ENCODE measurements around the gene TBP.
"Not testable (repeated sequence)": the region's sequence is repeated elsewhere in the genome, so short reads cannot be mapped to it uniquely, and the experiment has no call there.

The TBP gene

GRCh38 chr6:170554013-170554795, at the start of gene TBP:
Gene TBP, plus strand, starts transcription at chr6:170554369. Its CDS starts 2,661 bp downstream, at chr6:170557030.
- Mint-ChIP-seq H3K27ac (no peak within 1 kb of the TSS), H3K4me3 (no peak within 1 kb of the TSS), H3K36me3 (peaks cover 21% of the 10 kb centered on the region), H3K4me1 (peaks cover 44% of the 10 kb centered on the region), H3K27me3 (no peaks in the 10 kb centered on the region), H3K9me3 (no peaks in the 10 kb centered on the region)
- CTCF ChIA-PET, result interaction anchor here (0.9 kb wide), 1 partner anchor 24 kb away, joined by 3 read pairs; no protein-coding TSS in a partner anchor
- peak; percentile 99 for DNase-seq

GRCh38 chr6:170504479-170504878, 49.7 kb upstream of the TBP start:
- Mint-ChIP-seq H3K4me3 (no peak overlapping the region), H3K4me1 (no peaks in the 10 kb centered on the region), H3K27ac (no peak overlapping the region), H3K9me3 (peaks cover 18% of the 10 kb centered on the region), H3K36me3 (no peaks in the 10 kb centered on the region), H3K27me3 (peaks cover 57% of the 10 kb centered on the region)
- CTCF ChIA-PET, result no interaction called here
- no peak for DNase-seq

- CTCF ChIA-PET, result no interaction called here
- no peaks in the 10 kb centered on the region for H3K36me3 Mint-ChIP-seq
- H3K9me3 Mint-ChIP-seq, result peaks cover 18% of the 10 kb centered on the region
- no peak for DNase-seq
- H3K27ac Mint-ChIP-seq, result no peak overlapping the region
- no peaks in the 10 kb centered on the region for H3K4me1 Mint-ChIP-seq
- no peak overlapping the region for H3K4me3 Mint-ChIP-seq
- peaks cover 54% of the 10 kb centered on the region for H3K27me3 Mint-ChIP-seq
These were observed 48.9 kb upstream of the TBP start for GRCh38 chr6:170505306-170505705.

GRCh38 chr6:170506446-170506845, 47.7 kb upstream of the TBP start:
- Mint-ChIP-seq H3K27ac (no peak overlapping the region), H3K4me1 (no peaks in the 10 kb centered on the region), H3K9me3 (peaks cover 8% of the 10 kb centered on the region), H3K4me3 (no peak overlapping the region), H3K27me3 (peaks cover 46% of the 10 kb centered on the region), H3K36me3 (no peaks in the 10 kb centered on the region)
- no peak for DNase-seq
- CTCF ChIA-PET, result no interaction called here

- not testable (repeated sequence) for H3K9me3 Mint-ChIP-seq, DNase-seq, H3K27ac Mint-ChIP-seq, H3K4me1 Mint-ChIP-seq, H3K4me3 Mint-ChIP-seq, H3K36me3 Mint-ChIP-seq
- H3K27me3 Mint-ChIP-seq, result peaks cover 35% of the 10 kb centered on the region
- CTCF ChIA-PET, result interaction anchor here (1.2 kb wide), 1 partner anchor 9 kb away, joined by 3 read pairs; no protein-coding TSS in a partner anchor
These were observed 46.4 kb upstream of the TBP start for GRCh38 chr6:170507728-170508127.

- H3K9me3 Mint-ChIP-seq, H3K36me3 Mint-ChIP-seq, CTCF ChIA-PET, DNase-seq, H3K27ac Mint-ChIP-seq, H3K4me1 Mint-ChIP-seq, H3K4me3 Mint-ChIP-seq: not testable (repeated sequence)
- H3K27me3 Mint-ChIP-seq, result peaks cover 30% of the 10 kb centered on the region
These were observed 45.9 kb upstream of the TBP start for GRCh38 chr6:170508275-170508674.

- CTCF ChIA-PET, result not testable (repeated sequence)
- H3K27me3 Mint-ChIP-seq, result peaks cover 21% of the 10 kb centered on the region
These were observed 45.1 kb upstream of the TBP start for GRCh38 chr6:170508892-170509722.

GRCh38 chr6:170509723-170510018, 44.5 kb upstream of the TBP start:
- H3K27ac Mint-ChIP-seq, result no peak overlapping the region
- H3K4me1 Mint-ChIP-seq, result no peaks in the 10 kb centered on the region
- no peak for DNase-seq
- no peak overlapping the region for H3K4me3 Mint-ChIP-seq
- no peaks in the 10 kb centered on the region for H3K36me3 Mint-ChIP-seq
- no peaks in the 10 kb centered on the region for H3K9me3 Mint-ChIP-seq
- peaks cover 16% of the 10 kb centered on the region for H3K27me3 Mint-ChIP-seq
- CTCF ChIA-PET, result no interaction called here

More at GRCh38 chr6:170508892-170509722, 45.1 kb upstream of the TBP start:
- DNase-seq, H3K4me3 Mint-ChIP-seq, H3K36me3 Mint-ChIP-seq, H3K27ac Mint-ChIP-seq, H3K4me1 Mint-ChIP-seq, H3K9me3 Mint-ChIP-seq: not testable (repeated sequence)

- Mint-ChIP-seq H3K36me3 (no peaks in the 10 kb centered on the region), H3K27ac (no peak overlapping the region), H3K4me3 (no peak overlapping the region), H3K9me3 (no peaks in the 10 kb centered on the region), H3K27me3 (peaks cover 8% of the 10 kb centered on the region), H3K4me1 (no peaks in the 10 kb centered on the region)
- DNase-seq, result no peak
- CTCF ChIA-PET, result interaction anchor here (0.6 to 1.1 kb wide), 2 partner anchors 679 to 1103 kb away, joined by 3 read pairs; no protein-coding TSS in a partner anchor
These were observed 43.5 kb upstream of the TBP start for GRCh38 chr6:170510631-170511030.

- CTCF ChIA-PET, result no interaction called here
- Mint-ChIP-seq H3K27me3 (peaks cover 15% of the 10 kb centered on the region), H3K4me3 (no peak overlapping the region), H3K4me1 (peaks cover 4% of the 10 kb centered on the region), H3K9me3 (no peaks in the 10 kb centered on the region), H3K27ac (no peak overlapping the region), H3K36me3 (no peaks in the 10 kb centered on the region)
- DNase-seq, result no peak
These were observed 41.9 kb upstream of the TBP start for GRCh38 chr6:170512249-170512648.

GRCh38 chr6:170514908-170515307, 39.3 kb upstream of the TBP start:
- CTCF ChIA-PET, result no interaction called here
- no peak overlapping the region for H3K4me3 Mint-ChIP-seq
- peaks cover 23% of the 10 kb centered on the region for H3K27me3 Mint-ChIP-seq
- H3K4me1 Mint-ChIP-seq, result peaks cover 4% of the 10 kb centered on the region
- no peak for DNase-seq
- no peak overlapping the region for H3K27ac Mint-ChIP-seq
- H3K9me3 Mint-ChIP-seq, result no peaks in the 10 kb centered on the region
- H3K36me3 Mint-ChIP-seq, result no peaks in the 10 kb centered on the region

- Mint-ChIP-seq H3K27me3 (peaks cover 28% of the 10 kb centered on the region), H3K4me1 (peaks cover 4% of the 10 kb centered on the region), H3K36me3 (no peaks in the 10 kb centered on the region), H3K9me3 (no peaks in the 10 kb centered on the region), H3K27ac (no peak overlapping the region), H3K4me3 (peak overlapping the region; percentile 8)
- CTCF ChIA-PET, result interaction anchor here (0.7 to 2.5 kb wide), 13 partner anchors 10 to 1625 kb away, joined by 3 to 48 read pairs (median 3); no protein-coding TSS in a partner anchor
- peak; percentile 52 for DNase-seq
These were observed 37.2 kb upstream of the TBP start for GRCh38 chr6:170516783-170517616.

GRCh38 chr6:170522565-170523183, 31.5 kb upstream of the TBP start:
- Mint-ChIP-seq H3K36me3 (no peaks in the 10 kb centered on the region), H3K9me3 (no peaks in the 10 kb centered on the region), H3K27me3 (peaks cover 23% of the 10 kb centered on the region), H3K4me1 (no peaks in the 10 kb centered on the region), H3K4me3 (no peak overlapping the region), H3K27ac (no peak overlapping the region)
- CTCF ChIA-PET, result interaction anchor here (1.1 kb wide), 1 partner anchor 691 kb away, joined by 7 read pairs; no protein-coding TSS in a partner anchor
- no peak for DNase-seq
